HEK293 (cell line): ENCODE data around the gene B4GALT7.
A peak's percentile ranks its signal among the peaks of the same experiment; 100 is the strongest.

Experiments
- CTCF ChIA-PET: fragments of 350-600 bp; formaldehyde crosslinking; extraction: SDS; loops from one replicate; lab custom pipeline; 2021; ENCODE audit warnings: antibody characterized with exemption; lab: Yijun Ruan, JAX
- POLR2A ChIA-PET: fragments of 300-600 bp; formaldehyde crosslinking; extraction: SDS; loops from one replicate; lab custom pipeline; 2020; ENCODE audit warnings: antibody characterized with exemption, inconsistent platforms; lab: Yijun Ruan, JAX
- H3K27ac ChIP-seq: fragments of 200-500 bp; sonication (Bioruptor generic); 2 replicates; pipeline ENCODE4 v1.5.1; 2014; ENCODE audit warnings: low read depth, low read length, control low read depth, inconsistent platforms; ENCODE audit errors: extremely low read depth
- H3K36me3 ChIP-seq, 2 experiments: fragments of 200-500 bp in 1 of 2; sonication (Bioruptor generic) in 1 of 2; 1 replicate in 1 of 2; 2 replicates in 1 of 2; pipeline ENCODE4 v1.5.1; 2014 to 2017; ENCODE audit warnings: inconsistent platforms in 2 of 2, low read length in 2 of 2; ENCODE audit not compliant: control insufficient read depth in 2 of 2, insufficient read depth in 1 of 2
- H3K4me1 ChIP-seq: fragments of 200-500 bp; sonication (Bioruptor generic); 2 replicates; pipeline ENCODE4 v1.5.1; 2014; ENCODE audit warnings: mild to moderate bottlenecking, low read length, inconsistent platforms; ENCODE audit not compliant: control insufficient read depth, insufficient read depth
- H3K4me3 ChIP-seq: 2 replicates; pipeline ENCODE4 v1.5.1; 2011; ENCODE audit warnings: low read depth, mild to moderate bottlenecking, control low read depth, low read length, moderate library complexity
- H3K9me3 ChIP-seq: fragments of 200-500 bp; sonication (Bioruptor generic); 2 replicates; pipeline ENCODE4 v1.5.1; 2014; ENCODE audit warnings: low read depth, low read length, inconsistent platforms; ENCODE audit not compliant: control insufficient read depth, insufficient read depth
- GLI4 ChIP-seq: fragments of 450-650 bp; formaldehyde crosslinking; IDR thresholded peaks from 2 replicates; pipeline ENCODE4 v1.5.1; 2016; ENCODE audit warnings: missing biosample characterization, missing genetic modification characterization
- GLIS1 ChIP-seq: fragments of 450-650 bp; formaldehyde crosslinking; IDR thresholded peaks from 2 replicates; pipeline ENCODE4 v1.5.1; 2016; ENCODE audit warnings: missing biosample characterization, missing genetic modification characterization
- HOXA7 ChIP-seq: sonication (generic); formaldehyde crosslinking; IDR thresholded peaks from 2 replicates; pipeline ENCODE4 v1.8.1; 2022; ENCODE audit warnings: missing genetic modification reagents, borderline replicate concordance
- PBX3 ChIP-seq: sonication (generic); formaldehyde crosslinking; IDR thresholded peaks from 2 replicates; pipeline ENCODE4 v1.8.1; 2022; ENCODE audit warnings: mild to moderate bottlenecking, moderate library complexity, missing genetic modification reagents
- SALL2 ChIP-seq: fragments of 450-650 bp; formaldehyde crosslinking; IDR thresholded peaks from 2 replicates; pipeline ENCODE4 v1.5.0; 2017; ENCODE audit warnings: missing biosample characterization, mild to moderate bottlenecking, missing genetic modification characterization, borderline replicate concordance
- TCF7L2 ChIP-seq: IDR thresholded peaks from 2 replicates; pipeline ENCODE4 v1.6.1; 2011; ENCODE audit warnings: low read depth, mild to moderate bottlenecking, inconsistent platforms, low read length, moderate library complexity, borderline replicate concordance
- ZBTB20 ChIP-seq: fragments of 450-650 bp; formaldehyde crosslinking; IDR thresholded peaks from 2 replicates; pipeline ENCODE4 v1.5.1; 2016; ENCODE audit warnings: missing biosample characterization, missing genetic modification characterization
- ZEB2 ChIP-seq: fragments of 450-650 bp; formaldehyde crosslinking; IDR thresholded peaks from 2 replicates; pipeline ENCODE4 v1.5.1; 2016; ENCODE audit warnings: missing biosample characterization, missing genetic modification characterization
- ZNF146 ChIP-seq: fragments of 450-650 bp; formaldehyde crosslinking; IDR thresholded peaks from 2 replicates; pipeline ENCODE4 v1.5.1; 2016; ENCODE audit warnings: missing biosample characterization, missing genetic modification characterization
- ZNF214 ChIP-seq: fragments of 450-650 bp; formaldehyde crosslinking; IDR thresholded peaks from 2 replicates; pipeline ENCODE4 v1.5.1; 2017; ENCODE audit warnings: missing biosample characterization, mild to moderate bottlenecking, missing genetic modification characterization, borderline replicate concordance
- ZNF223 ChIP-seq: fragments of 450-650 bp; formaldehyde crosslinking; IDR thresholded peaks from 2 replicates; pipeline ENCODE4 v1.5.1; 2016; ENCODE audit warnings: missing biosample characterization, missing genetic modification characterization
- ZNF350 ChIP-seq: fragments of 450-650 bp; formaldehyde crosslinking; IDR thresholded peaks from 2 replicates; pipeline ENCODE4 v1.5.0; 2017; ENCODE audit warnings: missing biosample characterization, mild to moderate bottlenecking, missing genetic modification characterization
- ZNF366 ChIP-seq: fragments of 450-650 bp; formaldehyde crosslinking; conservative IDR thresholded peaks from 2 replicates; pipeline ENCODE4 v1.5.1; 2016; ENCODE audit warnings: missing biosample characterization, missing genetic modification characterization
- ZNF37A ChIP-seq: fragments of 450-650 bp; IDR thresholded peaks from 2 replicates; pipeline ENCODE4 v1.5.1; 2018; ENCODE audit warnings: missing biosample characterization, missing genetic modification characterization
- ZNF404 ChIP-seq: fragments of 450-650 bp; formaldehyde crosslinking; IDR thresholded peaks from 2 replicates; pipeline ENCODE4 v1.5.1; 2017; ENCODE audit warnings: missing biosample characterization, missing genetic modification characterization
- ZNF433 ChIP-seq: fragments of 450-650 bp; formaldehyde crosslinking; IDR thresholded peaks from 2 replicates; pipeline ENCODE4 v1.5.1; 2016; ENCODE audit warnings: missing biosample characterization, missing genetic modification characterization, low read depth
- ZNF501 ChIP-seq: fragments of 450-650 bp; formaldehyde crosslinking; IDR thresholded peaks from 2 replicates; pipeline ENCODE4 v1.5.1; 2016; ENCODE audit warnings: missing biosample characterization, missing genetic modification characterization
- ZNF514 ChIP-seq: fragments of 450-650 bp; formaldehyde crosslinking; IDR thresholded peaks from 2 replicates; pipeline ENCODE4 v1.5.1; 2016; ENCODE audit warnings: missing biosample characterization, missing genetic modification characterization
- ZNF560 ChIP-seq: fragments of 450-650 bp; formaldehyde crosslinking; IDR thresholded peaks from 2 replicates; pipeline ENCODE4 v1.5.1; 2017; ENCODE audit warnings: missing biosample characterization, missing genetic modification characterization, borderline replicate concordance
- ZNF623 ChIP-seq: fragments of 450-650 bp; formaldehyde crosslinking; IDR thresholded peaks from 2 replicates; pipeline ENCODE4 v1.5.1; 2016; ENCODE audit warnings: missing biosample characterization, missing genetic modification characterization
- ZNF626 ChIP-seq: fragments of 450-650 bp; sonication (Bioruptor Pico); formaldehyde crosslinking; IDR thresholded peaks from 2 replicates; pipeline ENCODE4 v1.5.1; 2018; ENCODE audit warnings: missing biosample characterization, missing genetic modification characterization, inconsistent platforms
- TF ChIP-seq, protein P1 (sequence below): fragments of 450-650 bp; formaldehyde crosslinking; IDR thresholded peaks from 2 replicates; pipeline ENCODE4 v1.5.1; 2016; ENCODE audit warnings: missing biosample characterization, missing genetic modification characterization

Gene B4GALT7

DNA sequence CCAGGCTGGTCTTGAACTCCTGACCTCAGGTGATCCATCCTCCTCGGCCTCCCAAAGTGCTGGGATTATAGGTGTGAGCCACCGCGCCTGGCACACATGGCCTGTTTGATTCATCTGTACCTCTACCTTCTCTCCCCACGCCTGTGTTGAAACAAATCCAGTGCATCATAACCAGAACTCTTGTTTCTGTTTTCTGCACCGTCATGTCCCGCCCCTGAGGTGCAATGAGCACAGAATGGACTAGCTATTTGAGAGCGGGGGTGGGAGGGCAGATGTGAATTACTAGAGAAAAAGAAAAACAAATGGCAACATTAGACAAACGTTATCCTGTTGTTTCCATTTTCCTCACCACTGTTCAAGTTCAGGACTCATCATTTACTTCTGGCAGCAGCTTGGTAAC, 34.9 kb upstream of the B4GALT7 start:
- no peak overlapping the region for H3K27ac ChIP-seq
- no peaks in the 10 kb centered on the region for H3K36me3 ChIP-seq
- H3K9me3 ChIP-seq = no peaks in the 10 kb centered on the region
- H3K4me1 ChIP-seq = no peaks in the 10 kb centered on the region
- no peak overlapping the region for H3K4me3 ChIP-seq
- CTCF ChIA-PET = no interaction called here
- TF ChIP-seq SALL2 = no peak
- TF ChIP-seq ZNF501 (tag by site-specific recombination) = no peak
- no peak for TF ChIP-seq ZNF560
- TF ChIP-seq HOXA7 (CRISPR knock-in tag) = no peak
- no peak for TF ChIP-seq ZNF626 (tag by site-specific recombination)
- TF ChIP-seq GLI4 (tag by site-specific recombination) = no peak
- TF ChIP-seq ZEB2 (tag by site-specific recombination) = no peak
- TF ChIP-seq TCF7L2 = no peak
- no peak for TF ChIP-seq ZNF514 (tag by site-specific recombination)
- no peak for TF ChIP-seq ZNF214
- POLR2A ChIA-PET = interaction anchor here (0.6 kb wide), 1 partner anchor 28 kb away, joined by 3 read pairs; no protein-coding TSS in a partner anchor

- no peak overlapping the region for H3K4me3 ChIP-seq
- no peak overlapping the region for H3K27ac ChIP-seq
- ChIA-PET POLR2A (no interaction called here), CTCF (interaction anchor here (1.0 to 1.1 kb wide), 2 partner anchors 24 to 39 kb away, joined by 3 read pairs; partner anchors contain the start of gene TMED9)
- TF ChIP-seq PBX3 (CRISPR knock-in tag) (no peak), ZNF350 (no peak), ZNF223 (tag by site-specific recombination) (0 out of 2 replicates have a peak, but pooled peaks have one; percentile 14), ZNF146 (no peak), GLIS1 (tag by site-specific recombination) (peak; percentile 82), ZBTB20 (tag by site-specific recombination) (no peak), ZNF366 (tag by site-specific recombination) (no peak), ZNF37A (no peak), ZNF404 (no peak), ZNF214 (no peak)
- TF ChIP-seq, protein P1, sequence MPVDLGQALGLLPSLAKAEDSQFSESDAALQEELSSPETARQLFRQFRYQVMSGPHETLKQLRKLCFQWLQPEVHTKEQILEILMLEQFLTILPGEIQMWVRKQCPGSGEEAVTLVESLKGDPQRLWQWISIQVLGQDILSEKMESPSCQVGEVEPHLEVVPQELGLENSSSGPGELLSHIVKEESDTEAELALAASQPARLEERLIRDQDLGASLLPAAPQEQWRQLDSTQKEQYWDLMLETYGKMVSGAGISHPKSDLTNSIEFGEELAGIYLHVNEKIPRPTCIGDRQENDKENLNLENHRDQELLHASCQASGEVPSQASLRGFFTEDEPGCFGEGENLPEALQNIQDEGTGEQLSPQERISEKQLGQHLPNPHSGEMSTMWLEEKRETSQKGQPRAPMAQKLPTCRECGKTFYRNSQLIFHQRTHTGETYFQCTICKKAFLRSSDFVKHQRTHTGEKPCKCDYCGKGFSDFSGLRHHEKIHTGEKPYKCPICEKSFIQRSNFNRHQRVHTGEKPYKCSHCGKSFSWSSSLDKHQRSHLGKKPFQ = peak; percentile 67; the same call in 1 of the 2 replicates
- no peaks in the 10 kb centered on the region for H3K4me1 ChIP-seq
- no peaks in the 10 kb centered on the region for H3K36me3 ChIP-seq
- no peaks in the 10 kb centered on the region for H3K9me3 ChIP-seq
These were observed 31.6 kb upstream of the B4GALT7 start for GRCh38 chr5:177568326-177568725.

GRCh38 chr5:177569894-177570293, 30.0 kb upstream of the B4GALT7 start:
- TF ChIP-seq ZNF623 (tag by site-specific recombination) (peak; percentile 95), ZNF433 (tag by site-specific recombination) (no peak)
- no peaks in the 10 kb centered on the region for H3K4me1 ChIP-seq
- no peak overlapping the region for H3K4me3 ChIP-seq
- H3K36me3 ChIP-seq = no peaks in the 10 kb centered on the region
- ChIA-PET CTCF (interaction anchor here (0.7 kb wide), 1 partner anchor 37 kb away, joined by 3 read pairs; no protein-coding TSS in a partner anchor), POLR2A (interaction anchor here (0.5 kb wide), 1 partner anchor 31 kb away, joined by 3 read pairs; no protein-coding TSS in a partner anchor)
- no peak overlapping the region for H3K27ac ChIP-seq
- no peaks in the 10 kb centered on the region for H3K9me3 ChIP-seq
